HT1080 (cell line): Measurements from ENCODE around the gene SPIRE1. TPM values are rescaled to one million over a fixed set of nuclear protein-coding genes. Genes with fewer than 3 reads are reported as not detected.
A peak's percentile ranks its signal among the peaks of the same experiment; 100 is the strongest.
"Not testable (repeated sequence)": the region's sequence is repeated elsewhere in the genome, so short reads cannot be mapped to it uniquely, and the experiment has no call there.

Experiments used
- DNase-seq: peaks from one replicate; pipeline ENCODE4 v3.0.0-alpha.2; 2015; ENCODE audit warnings: low read depth
- total RNA-seq: library from RNA; depleted of rRNA; stranded (reverse); fragments of >200 nt; shearing (Covaris generic); gene quantifications from 2 replicates; pipeline ENCODE4 v1.2.3, GENCODE V29; 2014

The SPIRE1 gene
- total RNA-seq, 1 experiment from 2014 or later: 14.8 TPM

DNA sequence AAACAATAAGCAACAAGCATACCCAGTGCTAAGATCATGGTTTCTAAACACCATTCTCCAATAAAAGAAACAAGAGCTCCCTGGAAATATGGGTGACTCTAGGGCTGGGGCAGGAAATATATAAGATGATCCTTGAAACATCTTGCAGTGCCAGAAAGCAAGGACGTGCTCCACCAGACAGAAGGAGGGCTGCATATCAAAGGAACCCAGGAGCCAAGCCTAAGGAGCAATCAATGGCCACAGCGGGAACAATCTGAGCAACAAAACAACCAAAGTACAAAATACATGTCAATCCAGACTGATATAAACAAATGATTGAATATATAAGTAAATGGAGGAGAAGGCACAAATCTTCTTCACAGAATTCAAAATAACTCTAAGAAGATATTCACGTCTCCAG lies 10.1 kb downstream of the SPIRE1 start:
- no peak for DNase-seq

GRCh38 chr18:12645751-12646203 lies 12.1 kb downstream of the SPIRE1 start:
- DNase-seq: no peak

- no peak for DNase-seq
These were observed 12.7 kb downstream of the SPIRE1 start for GRCh38 chr18:12645254-12645653.

DNA sequence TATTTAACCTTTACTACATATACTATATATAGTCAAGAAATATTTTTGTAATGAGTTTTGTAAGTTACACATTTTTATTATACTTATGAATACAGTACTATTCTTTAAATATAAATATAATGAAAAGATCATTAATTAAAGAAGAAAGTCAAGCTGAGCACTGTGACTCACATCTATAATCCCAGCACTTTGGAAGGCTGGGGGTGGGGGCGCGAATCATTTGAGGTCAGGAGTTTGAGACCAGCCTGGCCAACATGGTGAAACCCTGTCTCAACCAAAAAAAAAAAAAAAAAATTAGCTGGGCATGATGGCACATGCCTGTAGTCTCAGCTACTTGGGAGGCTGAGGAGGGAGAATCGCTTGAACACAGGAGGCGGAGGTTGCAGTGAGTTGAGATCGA lies 14.2 kb downstream of the SPIRE1 start:
- DNase-seq: peak; percentile 40

GRCh38 chr18:12640881-12641200 lies 17.1 kb downstream of the SPIRE1 start:
- DNase-seq: no peak

GRCh38 chr18:12639990-12640880 lies 17.7 kb downstream of the SPIRE1 start:
- DNase-seq: peak; percentile 87

- DNase-seq: no peak
These were observed 19.2 kb downstream of the SPIRE1 start for GRCh38 chr18:12638644-12639124.

GRCh38 chr18:12637901-12638643 lies 19.8 kb downstream of the SPIRE1 start:
- peak; percentile 33 for DNase-seq

- DNase-seq: no peak
These were observed 20.5 kb downstream of the SPIRE1 start for GRCh38 chr18:12637393-12637792.

- no peak for DNase-seq
These were observed 26.0 kb downstream of the SPIRE1 start for GRCh38 chr18:12631831-12632477.

DNA sequence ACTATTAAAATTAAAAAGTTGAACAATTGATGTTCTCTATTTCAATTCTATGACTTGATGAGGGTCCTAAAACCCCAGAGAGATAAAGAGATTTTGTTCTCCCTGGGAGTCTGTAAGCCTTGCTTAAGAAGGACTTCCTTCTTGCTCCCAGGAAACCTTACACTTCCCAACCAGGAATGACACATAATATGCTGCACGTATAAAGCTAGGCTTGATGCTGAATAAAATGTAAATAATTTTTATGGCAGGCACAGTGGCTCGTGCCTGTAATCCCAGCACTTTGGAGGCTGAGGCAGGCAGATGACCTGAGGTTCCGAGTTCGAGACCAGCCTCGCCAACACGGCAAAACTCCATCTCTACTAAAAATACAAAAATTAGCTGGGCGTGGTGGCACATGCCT lies 27.8 kb downstream of the SPIRE1 start:
- peak; percentile 53 for DNase-seq

DNA sequence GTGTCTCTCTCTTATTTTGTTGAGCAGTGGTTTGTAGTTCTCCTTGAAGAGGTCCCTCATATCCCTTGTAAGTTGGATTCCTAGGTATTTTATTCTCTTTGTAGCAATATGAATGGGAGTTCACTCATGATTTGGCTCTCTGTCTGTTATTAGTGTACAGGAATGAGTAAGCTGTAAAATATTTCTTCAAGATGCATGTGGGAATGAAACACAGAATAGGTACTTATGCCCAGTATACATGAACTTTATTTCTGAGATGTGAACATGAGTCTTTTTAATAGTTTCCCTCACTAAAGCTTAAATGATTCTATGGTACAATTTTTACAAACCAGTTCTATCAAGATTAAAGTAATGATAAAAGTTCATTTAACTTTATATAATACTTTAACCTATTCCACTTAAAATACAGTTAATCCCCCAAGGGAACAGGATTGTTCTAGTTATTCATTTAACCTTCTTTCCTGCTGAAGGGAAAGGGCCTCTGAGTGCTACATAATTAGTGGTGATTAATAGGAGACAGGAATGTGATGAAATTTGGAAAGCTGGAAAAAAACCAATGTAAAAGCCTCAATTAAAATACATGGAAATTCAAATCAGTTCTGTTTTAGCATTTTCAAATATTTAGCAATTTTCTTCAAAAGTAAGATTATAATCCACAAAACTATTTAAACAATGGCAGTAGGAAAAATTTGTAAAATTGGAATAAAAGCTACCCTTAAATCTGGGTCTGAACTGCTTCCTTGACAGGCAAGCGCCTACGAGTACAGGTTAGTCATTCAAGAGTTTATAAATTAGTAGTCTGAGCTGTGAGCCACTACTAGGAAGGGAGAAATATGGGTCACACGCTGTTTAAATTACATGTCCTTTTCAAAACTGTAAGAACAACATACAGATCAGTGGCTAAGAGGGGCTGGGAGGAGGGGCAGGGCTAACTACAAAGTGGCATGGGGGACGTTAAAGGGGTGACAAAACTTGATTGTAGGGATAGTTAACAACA lies 28.9 kb downstream of the SPIRE1 start:
- DNase-seq: peak; percentile 79

GRCh38 chr18:12627199-12627598 lies 30.7 kb downstream of the SPIRE1 start:
- DNase-seq: not testable (repeated sequence)

GRCh38 chr18:12625241-12625640 lies 32.7 kb downstream of the SPIRE1 start:
- DNase-seq: no peak

- DNase-seq: peak; percentile 65
These were observed 36.1 kb downstream of the SPIRE1 start for GRCh38 chr18:12621742-12622306.

DNA sequence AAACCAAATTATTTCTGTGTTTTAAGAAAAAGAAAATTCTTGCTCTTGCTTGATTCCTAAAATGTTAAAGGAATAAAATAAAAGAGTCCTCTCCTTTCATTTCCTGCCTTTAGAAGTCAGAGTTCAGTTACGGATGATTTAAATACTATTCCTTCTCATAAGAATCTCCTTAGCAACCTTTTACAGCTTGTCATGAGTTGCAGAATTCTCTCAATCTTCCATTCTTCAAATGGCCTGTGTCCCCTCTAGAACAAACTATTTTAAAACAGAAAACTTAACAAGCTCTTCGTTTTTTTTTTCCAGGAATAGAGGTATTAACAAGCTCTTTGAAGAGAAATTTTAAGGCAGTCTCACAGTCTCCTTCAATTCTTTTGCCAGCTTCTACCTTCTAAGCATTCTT lies 42.2 kb downstream of the SPIRE1 start:
- DNase-seq: no peak

DNA sequence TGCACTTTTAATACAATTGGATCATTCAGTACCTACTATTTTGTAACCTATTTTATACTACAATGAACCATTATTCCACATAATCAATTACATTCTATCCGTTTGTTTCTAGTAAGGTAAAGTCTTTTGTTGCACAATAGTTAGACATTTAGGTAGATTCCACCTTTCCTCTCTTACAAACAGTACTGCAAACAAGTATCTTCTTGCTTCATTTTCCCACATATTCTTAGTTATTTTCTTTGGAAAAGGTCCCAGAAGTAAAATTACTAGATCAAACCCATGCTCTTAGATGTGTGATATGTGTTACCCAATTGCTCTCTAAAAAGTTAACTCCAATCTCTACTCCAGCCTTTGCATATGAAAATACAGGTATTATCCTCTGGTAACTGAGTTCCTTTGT lies 49.6 kb downstream of the SPIRE1 start:
- no peak for DNase-seq

DNA sequence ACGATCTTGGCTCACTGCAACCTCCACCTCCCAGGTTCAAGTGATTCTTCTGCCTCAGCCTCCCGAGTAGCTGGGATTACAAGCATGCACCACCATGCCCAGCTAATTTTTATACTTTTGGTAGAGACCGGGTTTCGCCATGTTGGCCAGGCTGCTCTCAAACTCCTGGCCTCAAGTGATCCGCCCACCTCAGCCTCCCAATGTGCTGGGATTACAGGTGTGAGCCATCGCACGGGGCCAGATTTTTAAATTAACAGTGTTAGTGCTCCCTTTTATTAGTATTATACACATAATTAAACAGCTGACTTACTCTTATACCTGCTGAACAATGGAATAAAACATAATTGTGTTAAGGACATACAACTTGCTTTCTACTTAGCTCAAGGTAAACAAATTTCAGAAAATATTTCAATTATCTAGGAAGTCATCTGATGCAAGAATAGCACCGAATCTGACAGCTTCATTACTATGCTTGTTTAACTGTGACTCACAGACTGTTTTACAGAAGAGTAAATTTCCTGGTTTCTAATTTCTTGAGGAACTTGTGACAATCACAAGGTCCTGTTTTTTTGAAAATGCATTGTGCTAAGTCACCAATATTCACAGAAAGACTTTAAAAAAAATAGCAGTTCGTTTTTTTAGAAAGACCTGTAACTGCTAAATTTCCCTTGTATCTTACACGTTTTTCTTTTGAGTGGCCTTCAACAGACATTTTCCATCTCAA lies 51.2 kb downstream of the SPIRE1 start:
- DNase-seq: peak; percentile 67

DNA sequence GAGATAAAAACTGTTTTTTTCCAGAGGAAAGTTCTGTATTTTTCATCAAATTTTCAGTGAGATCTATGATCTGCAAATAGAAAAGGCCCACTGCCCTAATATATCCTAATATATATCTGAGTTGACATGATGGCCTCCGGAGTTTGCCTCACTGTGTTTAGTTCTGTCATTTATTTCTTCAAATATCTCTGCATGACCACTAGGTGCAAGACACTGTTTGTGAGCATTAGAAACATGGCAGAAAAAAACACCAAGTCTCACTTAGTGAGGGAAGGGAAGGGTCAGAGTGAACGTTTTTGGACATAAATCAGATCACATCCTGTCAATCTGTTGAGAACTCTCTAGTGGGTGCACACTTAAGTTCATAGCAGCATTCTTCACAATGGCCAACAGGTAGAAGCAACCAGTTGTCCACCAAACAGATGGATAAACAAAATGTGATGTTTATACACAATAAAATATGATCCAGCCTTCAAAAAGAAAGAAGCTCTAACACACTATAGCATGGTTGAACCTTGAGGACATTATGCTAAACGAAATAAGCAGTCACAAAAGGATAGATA lies 53.4 kb downstream of the SPIRE1 start:
- no peak for DNase-seq
